NK-92 treated with Interleukin-12 subunit alpha and Interleukin-12 subunit beta, amount 100 ng/mL, for 24 hours (cell line): Measurements from ENCODE around the gene SPNS1.
"Not testable (repeated sequence)": the region's sequence is repeated elsewhere in the genome, so short reads cannot be mapped to it uniquely, and the experiment has no call there.

Source experiments
- DNase-seq: peaks from one replicate; lab custom pipeline; 2025; lab: John Stamatoyannopoulos, UW

The SPNS1 gene

GRCh38 chr16:28989363-28989762 is 14.8 kb downstream of the SPNS1 start:
- no peak for DNase-seq

- DNase-seq = no peak
These were observed 15.9 kb downstream of the SPNS1 start for GRCh38 chr16:28990375-28991040.

- DNase-seq = no peak
These were observed 17.1 kb downstream of the SPNS1 start for GRCh38 chr16:28991687-28992086.

DNA sequence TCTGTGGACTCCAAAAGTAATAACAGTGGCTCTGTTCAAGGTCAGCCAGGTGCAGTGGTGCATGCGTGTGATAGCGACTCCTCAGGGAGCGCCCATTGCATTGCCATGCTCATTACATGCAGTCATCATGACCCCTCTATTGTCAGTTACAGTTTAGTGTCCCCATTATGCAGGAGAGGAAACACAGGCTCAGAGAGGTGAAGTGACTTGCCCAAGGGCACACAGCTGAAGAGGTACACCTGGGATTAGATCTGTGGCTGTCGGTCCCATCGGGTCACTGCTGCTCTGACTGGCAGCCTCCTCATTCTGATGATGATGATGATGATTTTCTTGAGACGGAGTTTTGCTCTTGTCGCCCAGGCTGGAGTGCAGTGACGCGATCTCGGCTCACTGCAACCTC is 17.9 kb downstream of the SPNS1 start:
- DNase-seq = no peak

DNA sequence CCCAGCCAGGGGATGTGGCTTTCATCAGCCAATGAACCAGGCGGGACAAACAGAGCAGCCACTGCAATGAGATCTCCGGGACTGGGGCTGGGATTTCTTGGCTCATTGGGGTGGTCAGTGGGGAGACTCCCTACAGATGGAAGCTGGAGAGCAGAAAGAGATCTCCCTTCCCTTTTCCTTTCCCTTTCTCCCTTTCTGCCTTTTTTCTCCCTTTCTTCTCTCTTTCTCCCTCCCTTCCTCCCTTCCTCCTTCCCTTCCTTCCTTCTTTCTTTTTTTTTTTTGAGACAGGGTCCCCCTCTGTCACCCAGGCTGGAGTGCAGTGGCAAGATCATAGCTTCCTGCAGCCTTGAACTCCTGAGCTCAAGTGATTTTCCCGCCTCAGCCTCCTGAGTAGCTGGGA is 24.3 kb downstream of the SPNS1 start:
- DNase-seq = no peak

DNA sequence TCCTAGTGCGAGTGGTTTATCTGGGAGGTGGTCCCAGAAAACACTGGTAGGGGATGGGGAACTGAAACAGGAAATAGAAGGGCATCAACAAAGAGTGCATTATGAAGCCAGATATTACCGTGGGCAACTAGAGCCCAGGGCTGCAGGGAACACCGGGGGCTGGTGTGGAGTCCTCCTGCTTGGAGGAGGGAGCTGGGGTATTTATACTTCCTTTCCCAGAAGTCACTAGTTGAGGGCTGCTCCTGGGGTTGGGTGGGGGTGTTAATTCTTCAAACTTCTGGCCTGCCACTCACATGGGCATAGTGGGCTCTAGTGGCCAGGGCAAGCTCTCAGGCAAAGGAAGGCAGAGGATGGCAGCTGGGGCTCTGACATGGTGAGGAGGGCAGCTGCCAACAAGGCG is 25.0 kb downstream of the SPNS1 start:
- DNase-seq = no peak

- DNase-seq = no peak
These were observed 25.4 kb downstream of the SPNS1 start for GRCh38 chr16:29000019-29000418.

GRCh38 chr16:29004496-29005139 is 30.0 kb downstream of the SPNS1 start:
- not testable (repeated sequence) for DNase-seq

GRCh38 chr16:29007730-29008593 is 33.4 kb downstream of the SPNS1 start:
- peak; percentile 21 for DNase-seq

GRCh38 chr16:29009050-29009837 is 34.7 kb downstream of the SPNS1 start:
- no peak for DNase-seq

GRCh38 chr16:29009838-29010166 is 35.2 kb downstream of the SPNS1 start:
- no peak for DNase-seq

GRCh38 chr16:29011112-29011511 is 36.5 kb downstream of the SPNS1 start:
- DNase-seq = no peak

DNA sequence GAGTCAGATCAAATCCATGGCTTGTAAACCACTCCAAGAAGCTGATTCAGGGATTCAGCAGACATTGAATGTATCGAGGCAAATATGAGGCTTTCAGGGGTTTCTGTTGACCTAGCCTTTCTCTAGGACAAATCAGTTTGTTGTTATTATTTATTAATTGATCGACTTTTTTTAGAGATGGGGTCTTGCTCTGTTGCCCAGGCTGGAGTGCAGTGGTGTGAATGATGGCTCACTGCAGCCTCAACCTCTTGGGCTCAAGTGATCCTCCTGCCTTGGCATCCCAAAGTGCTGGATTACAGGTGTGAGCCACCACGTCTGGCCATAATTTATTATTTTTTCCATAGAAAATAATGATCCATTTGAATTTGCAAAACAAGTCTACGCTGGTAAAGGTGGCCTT is 37.3 kb downstream of the SPNS1 start:
- DNase-seq = no peak

GRCh38 chr16:29012913-29013553 is 38.5 kb downstream of the SPNS1 start:
- no peak for DNase-seq

- no peak for DNase-seq
These were observed 40.0 kb downstream of the SPNS1 start for GRCh38 chr16:29014561-29015069.

GRCh38 chr16:29022196-29022595 is 47.6 kb downstream of the SPNS1 start:
- DNase-seq = no peak

- no peak for DNase-seq
These were observed 49.0 kb downstream of the SPNS1 start for GRCh38 chr16:29023279-29024277.

DNA sequence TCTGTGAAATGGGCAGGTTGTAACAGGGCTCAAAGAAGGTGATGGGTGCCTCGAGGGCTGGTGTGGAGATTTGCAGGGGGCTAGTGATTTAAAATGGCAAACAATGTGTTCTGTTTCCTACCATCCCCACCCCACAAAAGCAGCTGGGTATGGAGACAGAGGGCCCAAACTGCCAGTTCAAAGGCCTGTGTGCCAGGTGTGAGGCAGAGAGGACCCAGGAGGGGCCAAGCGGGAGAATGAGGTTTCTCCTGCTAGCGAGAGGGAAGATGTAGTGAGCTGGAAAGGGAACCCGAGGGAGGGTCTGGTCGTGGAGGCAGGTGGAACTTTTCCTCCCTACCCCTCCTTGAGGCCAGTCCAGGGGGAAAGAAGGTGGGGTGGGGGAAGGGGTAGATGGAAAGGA is 49.7 kb downstream of the SPNS1 start:
- no peak for DNase-seq

DNA sequence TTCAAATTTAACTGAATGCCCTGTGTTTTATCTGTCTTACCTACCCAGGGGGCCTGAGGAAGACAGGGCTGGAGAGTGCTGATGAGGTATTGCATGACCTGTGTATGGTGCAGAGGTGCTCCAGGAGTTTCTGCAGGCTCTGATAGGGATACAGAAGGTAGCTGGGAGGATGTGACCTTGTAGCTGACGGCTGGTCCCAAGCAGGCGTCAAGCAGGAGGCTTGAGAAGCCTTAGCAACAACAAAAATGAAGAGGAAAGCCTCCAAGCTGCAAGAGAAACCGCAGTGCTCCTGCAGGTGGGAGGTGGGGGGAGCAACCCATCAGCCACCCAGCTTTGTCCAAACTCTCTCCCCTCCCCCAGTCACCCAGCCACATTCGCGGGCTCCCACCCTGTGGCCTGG is 50.6 kb downstream of the SPNS1 start:
- DNase-seq = no peak

GRCh38 chr16:29025735-29026134 is 51.2 kb downstream of the SPNS1 start:
- no peak for DNase-seq
